Measurements from ENCODE around the gene PYHIN1.

The PYHIN1 gene

DNA sequence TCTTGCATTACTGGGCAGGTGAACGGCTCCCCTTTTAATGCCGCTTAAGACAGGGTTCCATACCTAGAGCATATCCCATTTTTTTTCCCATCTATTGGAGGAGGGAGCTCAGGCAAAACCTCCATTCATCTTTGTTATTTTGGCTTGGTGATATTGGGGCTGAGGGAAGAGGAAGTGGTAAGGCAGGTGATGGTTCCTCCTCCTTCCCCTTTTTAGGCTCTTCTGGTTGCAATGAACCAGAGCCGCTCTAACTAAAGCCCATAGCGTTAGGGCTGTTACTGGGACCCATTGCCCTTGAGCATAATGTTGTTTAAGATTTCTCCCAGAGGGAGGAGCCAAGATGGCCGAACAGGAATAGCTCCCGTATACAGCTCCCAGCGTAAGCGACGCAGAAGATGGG, 21.1 kb downstream of the PYHIN1 start:
- Histone ChIP-seq H3K9ac (ENCODE audit: low read length) (no peak overlapping the region), H3K4me1 (ENCODE audit: control insufficient read depth, insufficient read depth, low read depth, low read length) (no peaks in the 10 kb centered on the region), H2BK5ac (ENCODE audit: low read depth, low read length, poor library complexity, severe bottlenecking) (no peak overlapping the region), H3K23ac (ENCODE audit: low read length in 2 of 2) (no peak overlapping the region), H3K9me3 (ENCODE audit: control insufficient read depth, low read length) (no peaks in the 10 kb centered on the region), H3K27me3 (ENCODE audit: control insufficient read depth in 1 of 2, insufficient read depth in 1 of 2, low read length in 2 of 2) (no peaks in the 10 kb centered on the region), H4K8ac (ENCODE audit: low read length) (no peak overlapping the region), H3K36me3 (ENCODE audit: control insufficient read depth in 1 of 2, insufficient read depth in 2 of 2, low read depth in 1 of 2, low read length in 2 of 2) (no peaks in the 10 kb centered on the region), H2AFZ (ENCODE audit: low read depth, low read length) (no peak overlapping the region), H3K18ac (ENCODE audit: low read depth in 1 of 2, low read length in 2 of 2) (no peak overlapping the region), H2BK120ac (ENCODE audit: low read depth, low read length) (no peak overlapping the region), H3K4ac (ENCODE audit: low read depth in 1 of 2, low read length in 2 of 2) (no peak overlapping the region), H2BK12ac (ENCODE audit: low read length in 2 of 2) (no peak overlapping the region), H3K14ac (ENCODE audit: low read length in 2 of 2) (no peak overlapping the region), H3K4me2 (ENCODE audit: low read length, poor library complexity, severe bottlenecking) (no peak overlapping the region), H3K27ac (ENCODE audit: low read length, poor library complexity, severe bottlenecking) (no peak overlapping the region), H3K79me1 (replicated peaks; ENCODE audit: low read length, poor library complexity, severe bottlenecking) (no peaks in the 10 kb centered on the region), H4K91ac (ENCODE audit: low read length) (no peak overlapping the region), H3K4me3 (ENCODE audit: insufficient read depth in 1 of 2, low read depth in 1 of 2, low read length in 2 of 2) (no peak overlapping the region), H2BK15ac (ENCODE audit: low read depth, poor library complexity, severe bottlenecking) (no peak overlapping the region), H2AK5ac (ENCODE audit: low read length, severe bottlenecking) (no peak overlapping the region)
- 95% methylated on average over 9 of the region's 9 CpGs for WGBS
- DNase-seq: no peak

- no peak for DNase-seq
- Histone ChIP-seq H3K9ac (ENCODE audit: low read length) (no peak overlapping the region), H2AFZ (ENCODE audit: low read depth, low read length) (no peak overlapping the region), H3K14ac (ENCODE audit: low read length in 2 of 2) (no peak overlapping the region), H3K4me3 (ENCODE audit: insufficient read depth in 1 of 2, low read depth in 1 of 2, low read length in 2 of 2) (no peak overlapping the region), H4K8ac (ENCODE audit: low read length) (no peak overlapping the region), H2AK5ac (ENCODE audit: low read length, severe bottlenecking) (no peak overlapping the region), H3K79me1 (replicated peaks; ENCODE audit: low read length, poor library complexity, severe bottlenecking) (no peaks in the 10 kb centered on the region), H3K18ac (ENCODE audit: low read depth in 1 of 2, low read length in 2 of 2) (no peak overlapping the region), H4K91ac (ENCODE audit: low read length) (no peak overlapping the region), H3K4ac (ENCODE audit: low read depth in 1 of 2, low read length in 2 of 2) (no peak overlapping the region), H2BK120ac (ENCODE audit: low read depth, low read length) (no peak overlapping the region), H3K27ac (ENCODE audit: low read length, poor library complexity, severe bottlenecking) (no peak overlapping the region), H2BK15ac (ENCODE audit: low read depth, poor library complexity, severe bottlenecking) (no peak overlapping the region), H3K4me1 (ENCODE audit: control insufficient read depth, insufficient read depth, low read depth, low read length) (no peaks in the 10 kb centered on the region), H2BK5ac (ENCODE audit: low read depth, low read length, poor library complexity, severe bottlenecking) (no peak overlapping the region), H3K36me3 (ENCODE audit: control insufficient read depth in 1 of 2, insufficient read depth in 2 of 2, low read depth in 1 of 2, low read length in 2 of 2) (no peaks in the 10 kb centered on the region), H3K23ac (ENCODE audit: low read length in 2 of 2) (no peak overlapping the region), H3K9me3 (ENCODE audit: control insufficient read depth, low read length) (no peaks in the 10 kb centered on the region), H3K27me3 (ENCODE audit: control insufficient read depth in 1 of 2, insufficient read depth in 1 of 2, low read length in 2 of 2) (no peaks in the 10 kb centered on the region), H2BK12ac (ENCODE audit: low read length in 2 of 2) (no peak overlapping the region), H3K4me2 (ENCODE audit: low read length, poor library complexity, severe bottlenecking) (no peak overlapping the region)
- 94% methylated on average over 1 of the region's 1 CpG for WGBS
Observed at GRCh38 chr1:158961178-158961577, 29.8 kb downstream of the PYHIN1 start.

GRCh38 chr1:158962983-158963382, 31.6 kb downstream of the PYHIN1 start:
- H3K23ac ChIP-seq (ENCODE audit: low read length in 2 of 2): no peak overlapping the region
- no peak overlapping the region for H4K8ac ChIP-seq (ENCODE audit: low read length)
- H3K9ac ChIP-seq (ENCODE audit: low read length): no peak overlapping the region
- no peak overlapping the region for H2BK5ac ChIP-seq (ENCODE audit: low read depth, low read length, poor library complexity, severe bottlenecking)
- H3K9me3 ChIP-seq (ENCODE audit: control insufficient read depth, low read length): no peaks in the 10 kb centered on the region
- WGBS: 41% methylated on average over 5 of the region's 5 CpGs
- H3K27me3 ChIP-seq (ENCODE audit: control insufficient read depth in 1 of 2, insufficient read depth in 1 of 2, low read length in 2 of 2): no peaks in the 10 kb centered on the region
- no peaks in the 10 kb centered on the region for H3K4me1 ChIP-seq (ENCODE audit: control insufficient read depth, insufficient read depth, low read depth, low read length)
- H3K4me2 ChIP-seq (ENCODE audit: low read length, poor library complexity, severe bottlenecking): no peak overlapping the region
- no peak overlapping the region for H3K4ac ChIP-seq (ENCODE audit: low read depth in 1 of 2, low read length in 2 of 2)
- no peak overlapping the region for H3K4me3 ChIP-seq (ENCODE audit: insufficient read depth in 1 of 2, low read depth in 1 of 2, low read length in 2 of 2)
- H3K18ac ChIP-seq (ENCODE audit: low read depth in 1 of 2, low read length in 2 of 2): no peak overlapping the region
- no peaks in the 10 kb centered on the region for H3K36me3 ChIP-seq (ENCODE audit: control insufficient read depth in 1 of 2, insufficient read depth in 2 of 2, low read depth in 1 of 2, low read length in 2 of 2)
- H2AK5ac ChIP-seq (ENCODE audit: low read length, severe bottlenecking): no peak overlapping the region
- no peak overlapping the region for H2BK15ac ChIP-seq (ENCODE audit: low read depth, poor library complexity, severe bottlenecking)
- no peak overlapping the region for H3K14ac ChIP-seq (ENCODE audit: low read length in 2 of 2)
- no peak overlapping the region for H2BK120ac ChIP-seq (ENCODE audit: low read depth, low read length)
- no peak overlapping the region for H4K91ac ChIP-seq (ENCODE audit: low read length)
- no peaks in the 10 kb centered on the region for H3K79me1 ChIP-seq (replicated peaks; ENCODE audit: low read length, poor library complexity, severe bottlenecking)
- H3K27ac ChIP-seq (ENCODE audit: low read length, poor library complexity, severe bottlenecking): no peak overlapping the region
- DNase-seq: no peak
- H2BK12ac ChIP-seq (ENCODE audit: low read length in 2 of 2): no peak overlapping the region
- H2AFZ ChIP-seq (ENCODE audit: low read depth, low read length): no peak overlapping the region

- Histone ChIP-seq H2BK5ac (ENCODE audit: low read depth, low read length, poor library complexity, severe bottlenecking) (no peak overlapping the region), H3K27me3 (ENCODE audit: control insufficient read depth in 1 of 2, insufficient read depth in 1 of 2, low read length in 2 of 2) (no peaks in the 10 kb centered on the region), H3K18ac (ENCODE audit: low read depth in 1 of 2, low read length in 2 of 2) (no peak overlapping the region), H3K27ac (ENCODE audit: low read length, poor library complexity, severe bottlenecking) (no peak overlapping the region), H3K79me1 (replicated peaks; ENCODE audit: low read length, poor library complexity, severe bottlenecking) (no peaks in the 10 kb centered on the region), H3K9me3 (ENCODE audit: control insufficient read depth, low read length) (no peaks in the 10 kb centered on the region), H2BK120ac (ENCODE audit: low read depth, low read length) (no peak overlapping the region), H2AFZ (ENCODE audit: low read depth, low read length) (no peak overlapping the region), H4K8ac (ENCODE audit: low read length) (no peak overlapping the region), H2AK5ac (ENCODE audit: low read length, severe bottlenecking) (no peak overlapping the region), H3K4me3 (ENCODE audit: insufficient read depth in 1 of 2, low read depth in 1 of 2, low read length in 2 of 2) (no peak overlapping the region), H3K23ac (ENCODE audit: low read length in 2 of 2) (no peak overlapping the region), H3K4me2 (ENCODE audit: low read length, poor library complexity, severe bottlenecking) (no peak overlapping the region), H2BK12ac (ENCODE audit: low read length in 2 of 2) (no peak overlapping the region), H3K4ac (ENCODE audit: low read depth in 1 of 2, low read length in 2 of 2) (no peak overlapping the region), H3K14ac (ENCODE audit: low read length in 2 of 2) (no peak overlapping the region), H4K91ac (ENCODE audit: low read length) (no peak overlapping the region), H3K36me3 (ENCODE audit: control insufficient read depth in 1 of 2, insufficient read depth in 2 of 2, low read depth in 1 of 2, low read length in 2 of 2) (no peaks in the 10 kb centered on the region), H3K4me1 (ENCODE audit: control insufficient read depth, insufficient read depth, low read depth, low read length) (no peaks in the 10 kb centered on the region), H3K9ac (ENCODE audit: low read length) (no peak overlapping the region), H2BK15ac (ENCODE audit: low read depth, poor library complexity, severe bottlenecking) (no peak overlapping the region)
- 70% methylated on average over 3 of the region's 3 CpGs for WGBS
- no peak for DNase-seq
Observed at GRCh38 chr1:158969166-158969565, 37.8 kb downstream of the PYHIN1 start.

Measured in mesenchymal stem cell (in vitro differentiated cells and primary cell).